ENCODE results near the gene GPR146. TPM values are rescaled to one million over a fixed set of nuclear protein-coding genes. Genes with fewer than 3 reads are reported as not detected.
A peak's percentile ranks its signal among the peaks of the same experiment; 100 is the strongest.

The GPR146 gene
- total and polyA plus RNA-seq, 2 of the 13 experiments (the other 11 are each of a cell fraction or from before 2014, with no cell fraction given), result 2.0 to 15.9 TPM

GRCh38 chr7:1028775-1029636 is 15.3 kb upstream of the GPR146 start (continued):
- 0 out of 2 replicates have a peak, but pooled peaks have one; percentile 17 for TF ChIP-seq ARID5B (CRISPR knock-in tag; IDR thresholded peaks at IDR 0.05)
- 0 out of 2 replicates have a peak, but pooled peaks have one; percentile 18 for TF ChIP-seq TFE3 (CRISPR knock-in tag; IDR thresholded peaks at IDR 0.05)
- TF ChIP-seq ZNF687 (CRISPR knock-in tag; IDR thresholded peaks at IDR 0.05), result peak; percentile 73
- peak; percentile 70; the same call in 1 of the 2 replicates for TF ChIP-seq MXD4 (CRISPR knock-in tag; IDR thresholded peaks at IDR 0.05)
- TF ChIP-seq POLR2A (IDR thresholded peaks at IDR 0.05; ENCODE audit: insufficient read depth in 1 of 2, low read depth in 2 of 2, low read length in 2 of 2), result no peak; a peak in 1 of 4 replicates
- peak; percentile 72; the same call in 1 of the 2 replicates for TF ChIP-seq ATF3 (CRISPR knock-in tag; IDR thresholded peaks at IDR 0.05)
- TF ChIP-seq ZNF329 (CRISPR knock-in tag; IDR thresholded peaks at IDR 0.05; ENCODE audit: low read depth), result no peak

Data from HepG2 (cell line).